SK-N-SH (cell line): ENCODE results near the gene DPP10. TPM values are rescaled to one million over a fixed set of nuclear protein-coding genes. Genes with fewer than 3 reads are reported as not detected.

Experiments
- CTCF ChIA-PET: fragments of 300-600, 350-600 bp; formaldehyde crosslinking; extraction: SDS; loops from one replicate; lab custom pipeline; 2021; lab: Yijun Ruan, JAX
- POLR2A ChIA-PET: fragments of 350-600 bp; sonication (Branson Sonifier 250); formaldehyde crosslinking; extraction: SDS; loops from one replicate; lab custom pipeline; 2020; ENCODE audit warnings: antibody characterized with exemption, inconsistent platforms; lab: Yijun Ruan, JAX
- DNase-seq: peaks from one replicate; pipeline ENCODE4 v3.0.0; 2012
- H2AFZ ChIP-seq: fragments of 200-600 bp; sonication (generic); 2 replicates; pipeline ENCODE4 v1.8.1; 2016; ENCODE audit warnings: antibody characterized with exemption, mild to moderate bottlenecking, low read depth
- H3F3A ChIP-seq: fragments of 200-600 bp; sonication (generic); replicated peaks from 2 replicates; pipeline ENCODE3; 2016; ENCODE audit warnings: antibody characterized with exemption, mild to moderate bottlenecking; ENCODE audit not compliant: insufficient read depth
- H3K27ac ChIP-seq, 2 experiments: fragments of 200-500 bp in 1 of 2; fragments of 200-600 bp in 1 of 2; sonication (Bioruptor generic) in 1 of 2; sonication (generic), shearing (Covaris generic) in 1 of 2; 2 replicates each; pipeline versions ENCODE4 v1.5.1 to v1.6.1; 2014 to 2016; ENCODE audit warnings: low read depth in 2 of 2, inconsistent platforms in 1 of 2, low read length in 1 of 2, mild to moderate bottlenecking in 1 of 2, mixed read lengths in 1 of 2
- H3K27me3 ChIP-seq: fragments of 200-600 bp; sonication (generic), shearing (Covaris generic); 2 replicates; pipeline ENCODE4 v1.6.1; 2016; ENCODE audit warnings: mixed run types; ENCODE audit not compliant: insufficient read depth
- H3K36me3 ChIP-seq, 2 experiments: fragments of 200-500 bp in 1 of 2; fragments of 200-600 bp in 1 of 2; sonication (Bioruptor generic) in 1 of 2; sonication (generic) in 1 of 2; replicated peaks in 1 of 2; 2 replicates each; pipeline versions ENCODE3 to v1.5.1; 2014 to 2016; ENCODE audit warnings: low read length in 1 of 2, mild to moderate bottlenecking in 1 of 2; ENCODE audit not compliant: insufficient read depth in 2 of 2, control insufficient read depth in 1 of 2
- H3K4me1 ChIP-seq, 2 experiments: fragments of 200-500 bp in 1 of 2; fragments of 200-600 bp in 1 of 2; sonication (Bioruptor generic) in 1 of 2; sonication (generic), shearing (Covaris generic) in 1 of 2; 2 replicates each; pipeline versions ENCODE4 v1.5.1 to v1.6.1; 2014 to 2016; ENCODE audit warnings: low read depth in 1 of 2, low read length in 1 of 2, mixed run types in 1 of 2; ENCODE audit not compliant: insufficient read depth in 2 of 2, control insufficient read depth in 1 of 2
- H3K4me2 ChIP-seq: fragments of 200-600 bp; sonication (generic), shearing (Covaris generic); 2 replicates; pipeline ENCODE4 v1.6.1; 2017; ENCODE audit warnings: mixed run types
- H3K4me3 ChIP-seq, 2 experiments: fragments of 200-500 bp in 1 of 2; fragments of 200-600 bp in 1 of 2; sonication (Bioruptor generic) in 1 of 2; sonication (generic), shearing (Covaris generic) in 1 of 2; 2 replicates each; pipeline versions ENCODE4 v1.5.1 to v1.8.1; 2014 to 2016; ENCODE audit warnings: low read depth in 2 of 2, inconsistent platforms in 1 of 2, low read length in 1 of 2, mild to moderate bottlenecking in 1 of 2, mixed read lengths in 1 of 2, moderate library complexity in 1 of 2
- H3K79me2 ChIP-seq: fragments of 200-600 bp; sonication (generic); 2 replicates; pipeline ENCODE4 v1.8.1; 2017; ENCODE audit warnings: mild to moderate bottlenecking; ENCODE audit not compliant: insufficient read depth
- H3K9ac ChIP-seq: fragments of 200-600 bp; sonication (generic); 2 replicates; pipeline ENCODE4 v1.6.1; 2017; ENCODE audit warnings: mixed run types
- H3K9me2 ChIP-seq: fragments of 200-600 bp; sonication (generic); 2 replicates; pipeline ENCODE4 v1.6.1; 2017; ENCODE audit warnings: mixed run types
- H3K9me3 ChIP-seq: fragments of 200-600 bp; sonication (generic); 2 replicates; pipeline ENCODE4 v1.6.1; 2017; ENCODE audit warnings: mixed run types, mild to moderate bottlenecking, moderate library complexity
- H4K20me1 ChIP-seq: fragments of 200-600 bp; sonication (generic); 2 replicates; pipeline ENCODE4 v1.6.1; 2017; ENCODE audit warnings: mild to moderate bottlenecking, mixed run types; ENCODE audit not compliant: insufficient read depth
- CTCF ChIP-seq: fragments of 200-600 bp; sonication (generic); IDR thresholded peaks from 2 replicates; pipeline ENCODE4 v1.6.1; 2017; ENCODE audit warnings: antibody characterized with exemption, mild to moderate bottlenecking, moderate library complexity
- ELF1 ChIP-seq: IDR thresholded peaks from 2 replicates; pipeline ENCODE4 v1.4.0; 2012
- EP300 ChIP-seq, 2 experiments: IDR thresholded peaks; 2 replicates each; pipeline versions ENCODE4 v1.4.0 to v1.6.1; 2012; ENCODE audit warnings: borderline replicate concordance in 1 of 2, low read depth in 1 of 2, low read length in 1 of 2
- EZH2phosphoT487 ChIP-seq: fragments of 200-600 bp; sonication (generic); IDR thresholded peaks from 2 replicates; pipeline ENCODE4 v1.6.1; 2017; ENCODE audit warnings: low read depth, mixed run types, mild to moderate bottlenecking, antibody characterized with exemption, moderate library complexity, borderline replicate concordance
- FOXM1 ChIP-seq: IDR thresholded peaks from 2 replicates; pipeline ENCODE4 v1.4.0; 2012; ENCODE audit warnings: low read depth, mild to moderate bottlenecking
- GATA2 ChIP-seq: sonication (generic); formaldehyde crosslinking; IDR thresholded peaks from 2 replicates; pipeline ENCODE4 v1.5.0; 2020; ENCODE audit warnings: mild to moderate bottlenecking, missing genetic modification reagents
- IRF3 ChIP-seq: fragments of 150-350 bp; IDR thresholded peaks from 2 replicates; pipeline ENCODE4 v1.6.1; 2016; ENCODE audit warnings: mild to moderate bottlenecking, low read depth, low read length
- JUND ChIP-seq: IDR thresholded peaks from 2 replicates; pipeline ENCODE4 v1.4.0; 2012
- MEF2A ChIP-seq: IDR thresholded peaks from 2 replicates; pipeline ENCODE4 v1.4.0; 2012; ENCODE audit warnings: low read depth, borderline replicate concordance
- MXI1 ChIP-seq: IDR thresholded peaks from 2 replicates; pipeline ENCODE4 v1.6.1; 2012; ENCODE audit warnings: mild to moderate bottlenecking, low read depth, low read length, improper control_type of control experiment
- NFIC ChIP-seq: IDR thresholded peaks from 2 replicates; pipeline ENCODE4 v1.4.0; 2012; ENCODE audit warnings: borderline replicate concordance
- POLR2AphosphoS5 ChIP-seq: IDR thresholded peaks from 2 replicates; pipeline ENCODE4 v1.6.1; 2012; ENCODE audit warnings: low read depth, low read length
- RFX5 ChIP-seq: IDR thresholded peaks from 2 replicates; pipeline ENCODE4 v1.6.1; 2012; ENCODE audit warnings: mild to moderate bottlenecking, improper control_type of control experiment, low read length
- RXRA ChIP-seq: IDR thresholded peaks from 2 replicates; pipeline ENCODE4 v1.4.0; 2012; ENCODE audit warnings: low read depth, mild to moderate bottlenecking, borderline replicate concordance
- SMC3 ChIP-seq: IDR thresholded peaks from 2 replicates; pipeline ENCODE4 v1.6.1; 2012; ENCODE audit warnings: low read depth, low read length, improper control_type of control experiment
- TEAD4 ChIP-seq: IDR thresholded peaks from 2 replicates; pipeline ENCODE4 v1.4.0; 2012; ENCODE audit warnings: mild to moderate bottlenecking, borderline replicate concordance; ENCODE audit not compliant: insufficient read depth
- YY1 ChIP-seq: IDR thresholded peaks from 2 replicates; pipeline ENCODE4 v1.4.0; 2012; ENCODE audit warnings: low read depth, mild to moderate bottlenecking
- ZBTB33 ChIP-seq: IDR thresholded peaks from 2 replicates; pipeline ENCODE4 v1.4.0; 2012; ENCODE audit warnings: low read depth, borderline replicate concordance
- WGBS: methylation state at CpG from one replicate; pipeline ENCODE4 v1.1.6; 2017; ENCODE audit warnings: low lambda C conversion rate; 5-methylcytosine and 5-hydroxymethylcytosine counted together
- polyA plus RNA-seq, 3 experiments: library from polyadenylated mRNA; depleted of rRNA; stranded (reverse); fragments of >200 nt; gene quantifications; 2 replicates each; pipeline ENCODE4 v1.2.3, GENCODE V29; 2012
- TF ChIP-seq, protein P1 (sequence below): IDR thresholded peaks from 2 replicates; pipeline ENCODE4 v1.4.0; 2012; ENCODE audit warnings: low read depth, borderline replicate concordance
- TF ChIP-seq, protein P2 (sequence below): fragments of 150-350 bp; IDR thresholded peaks from 2 replicates; pipeline ENCODE4 v1.6.1; 2017; ENCODE audit warnings: antibody characterized with exemption, low read length, low read depth, borderline replicate concordance

DPP10 gene
- polyA plus RNA-seq, 1 of the 3 experiments (the other 2 are of a cell fraction) = not detected

DNA sequence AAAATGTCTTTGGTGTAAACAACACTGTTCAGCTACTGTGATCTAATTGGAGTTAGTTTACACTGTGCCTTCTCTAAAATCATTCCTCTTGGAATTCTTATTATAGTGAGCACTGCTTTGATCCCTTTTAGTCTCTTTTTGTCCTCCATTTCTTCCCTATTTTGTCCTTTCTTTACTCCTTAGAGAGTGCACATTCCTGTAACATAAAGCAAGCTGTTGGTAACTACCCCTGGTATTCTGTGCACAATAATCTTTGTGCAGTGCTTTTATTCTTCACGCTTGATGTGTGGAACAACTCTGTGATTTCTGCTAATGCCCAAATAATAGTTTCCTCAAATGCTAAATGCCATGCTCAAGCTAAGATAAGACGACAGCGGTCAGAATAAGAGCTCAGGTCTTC, 401.5 kb downstream of the DPP10 start:
- Histone ChIP-seq H3K4me2 (no peak overlapping the region), H3K4me1 (no peaks in the 10 kb centered on the region), H3K9me3 (no peaks in the 10 kb centered on the region), H3F3A (no peaks in the 10 kb centered on the region), H2AFZ (no peak overlapping the region), H3K27ac (no peak overlapping the region), H3K9me2 (no peaks in the 10 kb centered on the region), H3K4me3 (no peak overlapping the region), H4K20me1 (no peaks in the 10 kb centered on the region), H3K79me2 (no peaks in the 10 kb centered on the region), H3K9ac (no peak overlapping the region), H3K36me3 (no peaks in the 10 kb centered on the region), H3K27me3 (no peaks in the 10 kb centered on the region)
- DNase-seq = no peak
- POLR2A ChIA-PET = no interaction called here
- TF ChIP-seq POLR2AphosphoS5 (no peak), ELF1 (no peak), RFX5 (no peak), RXRA (no peak), FOXM1 (no peak), EZH2phosphoT487 (no peak), TEAD4 (no peak), SMC3 (no peak), EP300 (IDR thresholded peaks at IDR 0.05; ENCODE audit: borderline replicate concordance in 1 of 2, low read depth in 1 of 2, low read length in 1 of 2) (no peak), ZBTB33 (no peak), IRF3 (no peak), CTCF (no peak), NFIC (no peak), MEF2A (no peak), GATA2 (no peak), YY1 (no peak), JUND (no peak), MXI1 (no peak)
- TF ChIP-seq, protein P1, sequence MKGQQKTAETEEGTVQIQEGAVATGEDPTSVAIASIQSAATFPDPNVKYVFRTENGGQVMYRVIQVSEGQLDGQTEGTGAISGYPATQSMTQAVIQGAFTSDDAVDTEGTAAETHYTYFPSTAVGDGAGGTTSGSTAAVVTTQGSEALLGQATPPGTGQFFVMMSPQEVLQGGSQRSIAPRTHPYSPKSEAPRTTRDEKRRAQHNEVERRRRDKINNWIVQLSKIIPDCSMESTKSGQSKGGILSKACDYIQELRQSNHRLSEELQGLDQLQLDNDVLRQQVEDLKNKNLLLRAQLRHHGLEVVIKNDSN = no peak
- TF ChIP-seq, protein P2, sequence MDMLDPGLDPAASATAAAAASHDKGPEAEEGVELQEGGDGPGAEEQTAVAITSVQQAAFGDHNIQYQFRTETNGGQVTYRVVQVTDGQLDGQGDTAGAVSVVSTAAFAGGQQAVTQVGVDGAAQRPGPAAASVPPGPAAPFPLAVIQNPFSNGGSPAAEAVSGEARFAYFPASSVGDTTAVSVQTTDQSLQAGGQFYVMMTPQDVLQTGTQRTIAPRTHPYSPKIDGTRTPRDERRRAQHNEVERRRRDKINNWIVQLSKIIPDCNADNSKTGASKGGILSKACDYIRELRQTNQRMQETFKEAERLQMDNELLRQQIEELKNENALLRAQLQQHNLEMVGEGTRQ = no peak
- WGBS = 12% methylated on average over 3 of the region's 3 CpGs
- CTCF ChIA-PET = no interaction called here
